SK-N-MC (cell line): ENCODE measurements around the gene UTP25.

Source experiments
- EZH2 ChIP-seq: fragments of 200-600 bp; sonication (generic); IDR thresholded peaks from one replicate; pipeline ENCODE4 v1.6.1; 2017; ENCODE audit warnings: antibody characterized with exemption
- POLR2AphosphoS5 ChIP-seq: IDR thresholded peaks from 2 replicates; pipeline ENCODE4 v1.6.1; 2012; ENCODE audit warnings: mild to moderate bottlenecking, low read depth, low read length, borderline replicate concordance

DNA sequence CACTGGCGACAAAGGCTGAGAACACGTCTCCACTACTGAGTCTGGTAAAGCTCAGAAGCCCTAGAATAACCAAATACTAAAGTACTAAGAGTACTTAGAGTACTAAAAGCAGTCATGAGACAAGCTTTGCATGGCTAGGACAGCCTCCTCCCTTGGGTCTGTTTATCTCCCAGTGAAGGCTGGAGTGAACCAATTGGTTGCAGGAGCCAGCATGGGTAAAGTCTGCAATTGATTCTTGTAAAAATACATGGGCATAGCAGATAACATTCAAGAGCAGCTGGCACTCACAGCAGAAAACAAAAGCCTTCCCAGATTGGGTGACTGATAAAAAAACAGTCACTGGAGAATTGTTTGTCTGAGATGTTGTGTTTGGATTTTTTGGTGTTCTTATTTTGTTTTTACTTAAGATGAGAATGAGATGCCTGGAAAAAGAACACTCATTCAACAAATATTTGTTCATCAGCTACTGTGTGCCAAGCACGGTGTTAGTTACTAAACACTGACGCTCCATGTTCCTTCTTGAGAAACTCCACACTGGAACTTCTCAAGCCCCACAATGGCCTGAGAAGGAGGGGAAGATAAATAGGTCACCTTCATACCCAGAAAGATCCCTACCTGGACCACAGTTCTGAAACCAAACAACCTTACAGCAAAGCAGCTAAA is 25.5 kb upstream of the UTP25 start:
- TF ChIP-seq POLR2AphosphoS5 (no peak), EZH2 (no peak)
